Left ventricle myocardium inferior (tissue), 1 donor: Measurements from ENCODE around the gene EIF4G1. TPM values are rescaled to one million over a fixed set of nuclear protein-coding genes. Genes with fewer than 3 reads are reported as not detected.

Source experiments
- DNase-seq: peaks from one replicate; pipeline ENCODE4 v3.0.0-alpha.2; 2020
- H3K27ac ChIP-seq: fragments of 200-600 bp; replicated peaks from 2 replicates; pipeline ENCODE4 v1.8.0; 2021
- H3K27me3 ChIP-seq: fragments of 200-600 bp; 2 replicates; pipeline ENCODE4 v1.8.0; 2021; ENCODE audit warnings: low read depth
- H3K36me3 ChIP-seq: fragments of 200-600 bp; 2 replicates; pipeline ENCODE4 v1.8.0; 2021
- H3K4me1 ChIP-seq: fragments of 200-600 bp; 2 replicates; pipeline ENCODE4 v1.8.0; 2021
- H3K4me3 ChIP-seq: fragments of 200-600 bp; 2 replicates; pipeline ENCODE4 v1.8.0; 2021; ENCODE audit warnings: mild to moderate bottlenecking, moderate library complexity
- H3K9me3 ChIP-seq: fragments of 200-600 bp; replicated peaks from 2 replicates; pipeline ENCODE4 v1.8.0; 2021
- CTCF ChIP-seq: fragments of 200-600 bp; IDR thresholded peaks from 2 replicates; pipeline ENCODE4 v1.8.0; 2021; ENCODE audit warnings: antibody characterized with exemption, mild to moderate bottlenecking, borderline replicate concordance
- intact Hi-C: fragments of 100-400 bp; cut with micrococcal nuclease; formaldehyde crosslinking; loops from one replicate; pipeline ENCODE4 v1.11.0; 2022
- total RNA-seq: library from RNA; stranded (reverse); fragmentation: NEBNext Ultra II Directional; extraction: Animal tissue kit (Norgen Biotek cat#: 25700); gene quantifications from one replicate; pipeline ENCODE4 v1.2.1, GENCODE V29; 2021
- donor health status: DM: no; HTN: yes; CAD: no; lungs with severe emphysema.

Gene EIF4G1
- total RNA-seq, 1 donor from 2014 or later: 224 TPM

- H3K27ac ChIP-seq: peak overlapping the region; percentile 48
- peaks cover 36% of the 10 kb centered on the region for H3K4me1 ChIP-seq
- intact Hi-C loops: no loop called here
- no peak for TF ChIP-seq CTCF
- H3K36me3 ChIP-seq: peaks cover 31% of the 10 kb centered on the region
- no peak overlapping the region for H3K4me3 ChIP-seq
- no peaks in the 10 kb centered on the region for H3K9me3 ChIP-seq
- no peak for DNase-seq
- no peaks in the 10 kb centered on the region for H3K27me3 ChIP-seq
These were observed 54.3 kb downstream of the EIF4G1 start for GRCh38 chr3:184368586-184369183.

GRCh38 chr3:184371570-184372018 lies 57.2 kb downstream of the EIF4G1 start:
- peak; percentile 95 for TF ChIP-seq CTCF
- Histone ChIP-seq H3K4me1 (peaks cover 24% of the 10 kb centered on the region), H3K4me3 (no peak overlapping the region), H3K27ac (no peak overlapping the region), H3K9me3 (no peaks in the 10 kb centered on the region), H3K27me3 (peaks cover 28% of the 10 kb centered on the region), H3K36me3 (peaks cover 20% of the 10 kb centered on the region)
- DNase-seq: peak; percentile 71
- intact Hi-C loops: loop anchor here (5.0 kb wide), 1 partner anchor 171 kb away; no protein-coding TSS in a partner anchor

GRCh38 chr3:184372296-184372821 lies 58.0 kb downstream of the EIF4G1 start:
- Histone ChIP-seq H3K36me3 (peaks cover 14% of the 10 kb centered on the region), H3K4me3 (no peak overlapping the region), H3K27me3 (peaks cover 36% of the 10 kb centered on the region), H3K4me1 (peaks cover 26% of the 10 kb centered on the region), H3K27ac (no peak overlapping the region), H3K9me3 (no peaks in the 10 kb centered on the region)
- no peak for DNase-seq
- intact Hi-C loops: loop anchor here (5.0 kb wide), 1 partner anchor 170 kb away; no protein-coding TSS in a partner anchor
- TF ChIP-seq CTCF: no peak

GRCh38 chr3:184372911-184373310 lies 58.5 kb downstream of the EIF4G1 start:
- no peak for TF ChIP-seq CTCF
- Histone ChIP-seq H3K36me3 (peaks cover 8% of the 10 kb centered on the region), H3K4me1 (peaks cover 31% of the 10 kb centered on the region), H3K27ac (no peak overlapping the region), H3K4me3 (no peak overlapping the region), H3K27me3 (peaks cover 42% of the 10 kb centered on the region), H3K9me3 (no peaks in the 10 kb centered on the region)
- intact Hi-C loops: loop anchor here (5.0 kb wide), 1 partner anchor 169 kb away; no protein-coding TSS in a partner anchor
- no peak for DNase-seq

GRCh38 chr3:184373422-184373821 lies 59.0 kb downstream of the EIF4G1 start:
- intact Hi-C loops: loop anchor here (5.0 kb wide), 1 partner anchor 169 kb away; no protein-coding TSS in a partner anchor
- no peak for TF ChIP-seq CTCF
- no peak overlapping the region for H3K4me3 ChIP-seq
- H3K36me3 ChIP-seq: peaks cover 3% of the 10 kb centered on the region
- no peak overlapping the region for H3K27ac ChIP-seq
- no peak for DNase-seq
- peaks cover 47% of the 10 kb centered on the region for H3K27me3 ChIP-seq
- no peaks in the 10 kb centered on the region for H3K9me3 ChIP-seq
- H3K4me1 ChIP-seq: peaks cover 31% of the 10 kb centered on the region
